Measurements from ENCODE around the gene IL17C. TPM values are rescaled to one million over a fixed set of nuclear protein-coding genes. Genes with fewer than 3 reads are reported as not detected.

Gene IL17C
- polyA plus RNA-seq, 1 donor from 2014 or later, result not detected

GRCh38 chr16:88671806-88672205, 33.4 kb downstream of the IL17C start:
- H3K36me3 ChIP-seq (ENCODE audit: insufficient read depth, low read length), result no peaks in the 10 kb centered on the region
- TF ChIP-seq POLR2AphosphoS5 (IDR thresholded peaks at IDR 0.05) (no peak), SMC3 (conservative IDR thresholded peaks at IDR 0.05; ENCODE audit: poor library complexity) (no peak), MXI1 (conservative IDR thresholded peaks at IDR 0.05; ENCODE audit: poor library complexity, severe bottlenecking) (no peak), EP300 (conservative IDR thresholded peaks at IDR 0.05; ENCODE audit: poor library complexity, severe bottlenecking) (no peak), REST (IDR thresholded peaks at IDR 0.05; ENCODE audit: borderline replicate concordance) (no peak), RAD21 (conservative IDR thresholded peaks at IDR 0.05) (no peak), CTCF (IDR thresholded peaks at IDR 0.05; ENCODE audit: poor library complexity, severe bottlenecking) (no peak), TAF1 (IDR thresholded peaks at IDR 0.05; ENCODE audit: low read depth) (no peak), EZH2 (IDR thresholded peaks at IDR 0.05; ENCODE audit: borderline replicate concordance, insufficient read depth, low read length, poor library complexity, severe bottlenecking) (no peak)

GRCh38 chr16:88672776-88673175, 34.4 kb downstream of the IL17C start:
- Histone ChIP-seq H3K27ac (ENCODE audit: low read length) (no peak overlapping the region), H3K36me3 (ENCODE audit: insufficient read depth, low read length) (no peaks in the 10 kb centered on the region), H3K9me3 (ENCODE audit: low read length) (no peaks in the 10 kb centered on the region), H3K9me2 (ENCODE audit: insufficient read depth, low read length) (no peaks in the 10 kb centered on the region), H2AFZ (ENCODE audit: low read depth, low read length) (no peak overlapping the region), H3K4me3 (ENCODE audit: low read length) (no peak overlapping the region), H3K27me3 (ENCODE audit: insufficient read depth, low read depth, low read length) (no peaks in the 10 kb centered on the region), H3F3A (ENCODE audit: insufficient read depth, low read length, poor library complexity, severe bottlenecking) (no peaks in the 10 kb centered on the region), H4K20me1 (ENCODE audit: insufficient read depth) (no peaks in the 10 kb centered on the region), H3K9ac (ENCODE audit: low read length) (no peak overlapping the region), H3K4me2 (ENCODE audit: low read length) (no peak overlapping the region), H3K79me2 (replicated peaks; ENCODE audit: insufficient read depth, low read length) (no peaks in the 10 kb centered on the region)
- no peak for TF ChIP-seq REST (IDR thresholded peaks at IDR 0.05; ENCODE audit: borderline replicate concordance)
- TF ChIP-seq TAF1 (IDR thresholded peaks at IDR 0.05; ENCODE audit: low read depth), result no peak
- no peak for TF ChIP-seq POLR2AphosphoS5 (IDR thresholded peaks at IDR 0.05)
- TF ChIP-seq EZH2 (IDR thresholded peaks at IDR 0.05; ENCODE audit: borderline replicate concordance, insufficient read depth, low read length, poor library complexity, severe bottlenecking), result no peak
- TF ChIP-seq SMC3 (conservative IDR thresholded peaks at IDR 0.05; ENCODE audit: poor library complexity), result no peak
- no peak for TF ChIP-seq EP300 (conservative IDR thresholded peaks at IDR 0.05; ENCODE audit: poor library complexity, severe bottlenecking)
- TF ChIP-seq MXI1 (conservative IDR thresholded peaks at IDR 0.05; ENCODE audit: poor library complexity, severe bottlenecking), result no peak
- no peak for TF ChIP-seq CTCF (IDR thresholded peaks at IDR 0.05; ENCODE audit: poor library complexity, severe bottlenecking)
- no peak for TF ChIP-seq RAD21 (conservative IDR thresholded peaks at IDR 0.05)

More at GRCh38 chr16:88671806-88672205, 33.4 kb downstream of the IL17C start:
- Histone ChIP-seq H3K27ac (ENCODE audit: low read length) (no peak overlapping the region), H3K9me2 (ENCODE audit: insufficient read depth, low read length) (no peaks in the 10 kb centered on the region), H3K79me2 (replicated peaks; ENCODE audit: insufficient read depth, low read length) (no peaks in the 10 kb centered on the region), H3K4me2 (ENCODE audit: low read length) (no peak overlapping the region), H3K9me3 (ENCODE audit: low read length) (no peaks in the 10 kb centered on the region), H3K9ac (ENCODE audit: low read length) (no peak overlapping the region), H3K4me3 (ENCODE audit: low read length) (no peak overlapping the region), H4K20me1 (ENCODE audit: insufficient read depth) (no peaks in the 10 kb centered on the region), H3F3A (ENCODE audit: insufficient read depth, low read length, poor library complexity, severe bottlenecking) (no peaks in the 10 kb centered on the region), H2AFZ (ENCODE audit: low read depth, low read length) (no peak overlapping the region), H3K27me3 (ENCODE audit: insufficient read depth, low read depth, low read length) (no peaks in the 10 kb centered on the region)

Measured in neural cell (in vitro differentiated cells).